Measurements from ENCODE around the gene CPA2.

The CPA2 gene

GRCh38 chr7:130290745-130291144, 24.1 kb downstream of the CPA2 start:
- POLR2A ChIA-PET = no interaction called here
- no peak for DNase-seq (ENCODE audit: extremely low spot score)

GRCh38 chr7:130292682-130293257, 26.1 kb downstream of the CPA2 start, which contains the start of gene CPA4:
Gene CPA4 (plus strand): TSS chr7:130293161. CDS start chr7:130293181, 20 bp downstream.
- ChIA-PET POLR2A (no interaction called here), CTCF (interaction anchor here (0.9 to 2.2 kb wide), 6 partner anchors 10 to 52 kb away, joined by 3 to 8 read pairs (median 3); no protein-coding TSS in a partner anchor)
- no peak for DNase-seq (ENCODE audit: extremely low spot score)
- TF ChIP-seq CTCF (IDR thresholded peaks at IDR 0.05; ENCODE audit: control extremely low read depth, extremely low read depth, low read depth, missing control alignments) = no peak

More at GRCh38 chr7:130290745-130291144, 24.1 kb downstream of the CPA2 start:
- no peak for TF ChIP-seq CTCF (IDR thresholded peaks at IDR 0.05; ENCODE audit: control extremely low read depth, extremely low read depth, low read depth, missing control alignments)
- CTCF ChIA-PET = no interaction called here

- DNase-seq (ENCODE audit: extremely low spot score) = no peak
- ChIA-PET POLR2A (no interaction called here), CTCF (interaction anchor here (0.8 to 2.2 kb wide), 6 partner anchors 9 to 101 kb away, joined by 3 to 8 read pairs (median 3); no protein-coding TSS in a partner anchor)
- no peak for TF ChIP-seq CTCF (IDR thresholded peaks at IDR 0.05; ENCODE audit: control extremely low read depth, extremely low read depth, low read depth, missing control alignments)
Measured at GRCh38 chr7:130293521-130293920, 26.9 kb downstream of the CPA2 start.

- CTCF ChIA-PET = interaction anchor here (1.3 to 2.2 kb wide), 4 partner anchors 8 to 51 kb away, joined by 3 to 8 read pairs (median 6); no protein-coding TSS in a partner anchor
- DNase-seq (ENCODE audit: extremely low spot score) = no peak
- no peak for TF ChIP-seq CTCF (IDR thresholded peaks at IDR 0.05; ENCODE audit: control extremely low read depth, extremely low read depth, low read depth, missing control alignments)
- POLR2A ChIA-PET = no interaction called here
Measured at GRCh38 chr7:130294314-130294713, 27.7 kb downstream of the CPA2 start.

GRCh38 chr7:130296221-130296951, 29.7 kb downstream of the CPA2 start:
- CTCF ChIA-PET = interaction anchor here (0.8 to 1.8 kb wide), 2 partner anchors 31 to 36 kb away, joined by 3 read pairs; no protein-coding TSS in a partner anchor
- POLR2A ChIA-PET = no interaction called here
- TF ChIP-seq CTCF (IDR thresholded peaks at IDR 0.05; ENCODE audit: control extremely low read depth, extremely low read depth, low read depth, missing control alignments) = no peak
- DNase-seq (ENCODE audit: extremely low spot score) = no peak

- DNase-seq (ENCODE audit: extremely low spot score) = no peak
- TF ChIP-seq CTCF (IDR thresholded peaks at IDR 0.05; ENCODE audit: control extremely low read depth, extremely low read depth, low read depth, missing control alignments) = no peak
- CTCF ChIA-PET = interaction anchor here (0.8 to 2.2 kb wide), 4 partner anchors 12 to 40 kb away, joined by 3 to 8 read pairs (median 4); no protein-coding TSS in a partner anchor
- POLR2A ChIA-PET = no interaction called here
Measured at GRCh38 chr7:130297628-130298543, 31.2 kb downstream of the CPA2 start.
